Measurements from ENCODE around the gene DAPK3. TPM values are rescaled to one million over a fixed set of nuclear protein-coding genes. Genes with fewer than 3 reads are reported as not detected.
A peak's percentile ranks its signal among the peaks of the same experiment; 100 is the strongest.
"Not testable (repeated sequence)": the region's sequence is repeated elsewhere in the genome, so short reads cannot be mapped to it uniquely, and the experiment has no call there.

The DAPK3 gene
- total and polyA plus RNA-seq, 4 donors: 61.9 to 93.9 (median 79.4) TPM

GRCh38 chr19:3955688-3956087, 15.2 kb downstream of the DAPK3 start:
- no peak overlapping the region for H3K4me3 ChIP-seq
- H3K27ac ChIP-seq (ENCODE audit: low read depth in 1 of 2, low read length in 1 of 2): peak overlapping the region in 1 of 2 donors; percentile 76
- H3K9me3 ChIP-seq (ENCODE audit: control insufficient read depth in 4 of 4, insufficient read depth in 3 of 4, low read length in 3 of 4): peaks cover 0 to 2% (median 0%) of the 10 kb centered on the region in 4 donors
- no peak for ATAC-seq (ENCODE audit: insufficient read depth, low FRiP score)
- H3K27me3 ChIP-seq (ENCODE audit: control insufficient read depth in 3 of 3, insufficient read depth in 3 of 3, low read length in 2 of 3): no peaks in the 10 kb centered on the region
- no peak overlapping the region for H3K9ac ChIP-seq (ENCODE audit: insufficient read depth in 1 of 2, low read length in 2 of 2)
- WGBS, 2 donors: 85 to 92% methylated on average over 10 of the region's 10 CpGs
- H3K4me1 ChIP-seq (ENCODE audit: control insufficient read depth in 5 of 5, insufficient read depth in 5 of 5, low read length in 5 of 5): peaks cover 0 to 15% (median 0%) of the 10 kb centered on the region in 5 donors
- TF ChIP-seq, protein P1, sequence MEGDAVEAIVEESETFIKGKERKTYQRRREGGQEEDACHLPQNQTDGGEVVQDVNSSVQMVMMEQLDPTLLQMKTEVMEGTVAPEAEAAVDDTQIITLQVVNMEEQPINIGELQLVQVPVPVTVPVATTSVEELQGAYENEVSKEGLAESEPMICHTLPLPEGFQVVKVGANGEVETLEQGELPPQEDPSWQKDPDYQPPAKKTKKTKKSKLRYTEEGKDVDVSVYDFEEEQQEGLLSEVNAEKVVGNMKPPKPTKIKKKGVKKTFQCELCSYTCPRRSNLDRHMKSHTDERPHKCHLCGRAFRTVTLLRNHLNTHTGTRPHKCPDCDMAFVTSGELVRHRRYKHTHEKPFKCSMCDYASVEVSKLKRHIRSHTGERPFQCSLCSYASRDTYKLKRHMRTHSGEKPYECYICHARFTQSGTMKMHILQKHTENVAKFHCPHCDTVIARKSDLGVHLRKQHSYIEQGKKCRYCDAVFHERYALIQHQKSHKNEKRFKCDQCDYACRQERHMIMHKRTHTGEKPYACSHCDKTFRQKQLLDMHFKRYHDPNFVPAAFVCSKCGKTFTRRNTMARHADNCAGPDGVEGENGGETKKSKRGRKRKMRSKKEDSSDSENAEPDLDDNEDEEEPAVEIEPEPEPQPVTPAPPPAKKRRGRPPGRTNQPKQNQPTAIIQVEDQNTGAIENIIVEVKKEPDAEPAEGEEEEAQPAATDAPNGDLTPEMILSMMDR (IDR thresholded peaks at IDR 0.05; ENCODE audit: control extremely low read depth, extremely low read depth): no peak
- peaks cover 3 to 39% (median 9%) of the 10 kb centered on the region in 4 donors for H3K36me3 ChIP-seq (ENCODE audit: control insufficient read depth in 4 of 4, insufficient read depth in 4 of 4, low read length in 4 of 4)
- no peak for DNase-seq

DNA sequence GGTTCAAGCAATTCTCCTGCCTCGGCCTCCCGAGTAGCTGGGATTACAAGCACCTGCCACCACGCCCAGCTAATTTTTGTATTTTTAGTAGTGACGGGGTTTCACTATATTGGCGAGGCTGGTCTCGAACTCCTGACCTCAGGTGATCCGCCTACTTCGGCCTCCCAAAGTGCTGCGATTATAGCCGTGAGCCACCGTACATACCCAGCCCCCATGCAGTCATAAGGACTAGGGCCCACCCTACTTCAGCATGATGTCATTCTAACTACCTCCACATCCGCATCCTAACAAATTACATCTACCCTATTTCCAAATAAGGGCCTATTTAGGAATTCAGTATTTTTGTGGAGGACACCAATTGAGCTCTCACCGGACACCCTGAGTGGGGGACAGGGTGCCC, 15.6 kb downstream of the DAPK3 start:
- Histone ChIP-seq H3K36me3 (ENCODE audit: control insufficient read depth in 4 of 4, insufficient read depth in 4 of 4, low read length in 4 of 4) (peaks cover 3 to 38% (median 8%) of the 10 kb centered on the region in 4 donors), H3K4me1 (ENCODE audit: control insufficient read depth in 5 of 5, insufficient read depth in 5 of 5, low read length in 5 of 5) (peaks cover 0 to 15% (median 0%) of the 10 kb centered on the region in 5 donors), H3K27ac (ENCODE audit: low read depth in 1 of 2, low read length in 1 of 2) (peak overlapping the region in 1 of 2 donors; percentile 76)
- H3K27me3 ChIP-seq (ENCODE audit: control insufficient read depth in 3 of 3, insufficient read depth in 3 of 3, low read length in 2 of 3); H3K9me3 ChIP-seq (ENCODE audit: control insufficient read depth in 4 of 4, insufficient read depth in 3 of 4, low read length in 3 of 4); H3K9ac ChIP-seq (ENCODE audit: insufficient read depth in 1 of 2, low read length in 2 of 2); ATAC-seq (ENCODE audit: insufficient read depth, low FRiP score); H3K4me3 ChIP-seq; DNase-seq: not testable (repeated sequence)
- WGBS, 2 donors: 85 to 90% methylated on average over 13 of the region's 13 CpGs

- no peak for ATAC-seq (ENCODE audit: insufficient read depth, low FRiP score)
Observed at GRCh38 chr19:3954107-3954506, 16.8 kb downstream of the DAPK3 start.

DNA sequence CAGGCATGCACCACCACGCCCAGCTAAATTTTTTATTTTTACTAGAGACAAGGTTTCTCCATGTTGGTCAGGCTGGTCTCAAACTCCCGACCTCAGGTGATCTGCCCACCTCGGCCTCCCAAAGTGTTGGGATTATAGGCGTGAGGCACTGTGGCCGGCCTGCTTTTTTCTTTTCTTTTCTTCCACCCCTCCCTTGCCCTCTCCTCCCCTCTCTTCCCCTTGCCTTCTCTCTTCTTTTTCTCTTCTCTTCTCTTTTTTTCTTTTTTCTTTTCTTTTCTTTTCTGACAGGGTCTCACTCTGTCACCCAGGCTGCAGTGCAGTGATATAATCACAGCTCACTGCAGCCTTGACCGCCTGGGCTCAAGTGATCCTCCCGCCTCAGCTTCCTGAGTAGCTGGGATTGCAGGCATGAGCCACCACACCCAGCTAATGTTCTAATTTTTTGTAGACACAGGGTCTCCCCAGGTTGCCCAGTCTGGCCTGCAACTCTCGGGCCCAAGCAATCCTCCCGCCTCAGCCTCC, 18.1 kb downstream of the DAPK3 start:
- not testable (repeated sequence) for H3K9ac ChIP-seq (ENCODE audit: insufficient read depth in 1 of 2, low read length in 2 of 2)

More at GRCh38 chr19:3954107-3954506, 16.8 kb downstream of the DAPK3 start:
- H3K9ac ChIP-seq (ENCODE audit: insufficient read depth in 1 of 2, low read length in 2 of 2): no peak overlapping the region
- peaks cover 0 to under 1% (median 0%) of the 10 kb centered on the region in 4 donors for H3K9me3 ChIP-seq (ENCODE audit: control insufficient read depth in 4 of 4, insufficient read depth in 3 of 4, low read length in 3 of 4)
- peaks cover 0 to 26% (median 3%) of the 10 kb centered on the region in 4 donors for H3K36me3 ChIP-seq (ENCODE audit: control insufficient read depth in 4 of 4, insufficient read depth in 4 of 4, low read length in 4 of 4)
- H3K4me3 ChIP-seq: no peak overlapping the region
- H3K27me3 ChIP-seq (ENCODE audit: control insufficient read depth in 3 of 3, insufficient read depth in 3 of 3, low read length in 2 of 3): no peaks in the 10 kb centered on the region
- H3K27ac ChIP-seq (ENCODE audit: low read depth in 1 of 2, low read length in 1 of 2): peak overlapping the region in 1 of 2 donors; percentile 76
- WGBS, 2 donors: 83 to 93% methylated on average over 12 of the region's 12 CpGs
- TF ChIP-seq, protein P1 (IDR thresholded peaks at IDR 0.05; ENCODE audit: control extremely low read depth, extremely low read depth): no peak
- peaks cover 0 to 13% (median 0%) of the 10 kb centered on the region in 5 donors for H3K4me1 ChIP-seq (ENCODE audit: control insufficient read depth in 5 of 5, insufficient read depth in 5 of 5, low read length in 5 of 5)
- DNase-seq: no peak

More for the DNA sequence above, 18.1 kb downstream of the DAPK3 start:
- not testable (repeated sequence) for DNase-seq; H3K9me3 ChIP-seq (ENCODE audit: control insufficient read depth in 4 of 4, insufficient read depth in 3 of 4, low read length in 3 of 4); H3K27me3 ChIP-seq (ENCODE audit: control insufficient read depth in 3 of 3, insufficient read depth in 3 of 3, low read length in 2 of 3); H3K4me3 ChIP-seq; ATAC-seq (ENCODE audit: insufficient read depth, low FRiP score)
- Histone ChIP-seq H3K27ac (ENCODE audit: low read depth in 1 of 2, low read length in 1 of 2) (peak overlapping the region in 1 of 2 donors; percentile 92), H3K4me1 (ENCODE audit: control insufficient read depth in 5 of 5, insufficient read depth in 5 of 5, low read length in 5 of 5) (peaks cover 0 to 12% (median 0%) of the 10 kb centered on the region in 5 donors), H3K36me3 (ENCODE audit: control insufficient read depth in 4 of 4, insufficient read depth in 4 of 4, low read length in 4 of 4) (peaks cover 0 to 13% (median 0%) of the 10 kb centered on the region in 4 donors)
- 81% methylated on average over 9 of the region's 9 CpGs for WGBS, 2 donors

All from lung (tissue), 12 donors.